A204.1 (cell line): ENCODE measurements around the gene ANO6.
"Not testable (repeated sequence)": the region's sequence is repeated elsewhere in the genome, so short reads cannot be mapped to it uniquely, and the experiment has no call there.

Source experiments
- FAIRE-seq: peaks from 2 replicates; lab custom pipeline; 2012; peaks lifted over from hg19 to GRCh38; lab: Jason Lieb, UNC

Gene ANO6

DNA sequence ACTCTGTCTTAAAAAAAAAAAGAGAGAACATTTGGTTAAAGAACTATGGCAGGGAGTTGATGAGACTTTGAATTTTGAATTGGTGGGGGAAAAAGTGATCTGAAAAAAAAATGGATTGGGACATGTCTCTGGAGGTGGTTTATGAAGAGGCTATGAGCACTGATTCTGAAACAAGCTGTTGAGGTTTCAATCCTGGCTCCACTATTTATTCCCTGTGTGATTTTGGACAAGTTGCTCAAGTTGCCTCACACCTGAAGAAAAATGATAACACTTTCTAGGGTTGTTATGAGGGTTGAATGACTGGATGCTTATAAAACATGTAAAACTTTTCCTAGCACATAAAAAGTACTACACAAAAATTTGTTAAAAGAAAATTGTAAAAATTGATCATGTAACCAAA lies 1.8 kb upstream of the ANO6 start:
- no peak for FAIRE-seq

DNA sequence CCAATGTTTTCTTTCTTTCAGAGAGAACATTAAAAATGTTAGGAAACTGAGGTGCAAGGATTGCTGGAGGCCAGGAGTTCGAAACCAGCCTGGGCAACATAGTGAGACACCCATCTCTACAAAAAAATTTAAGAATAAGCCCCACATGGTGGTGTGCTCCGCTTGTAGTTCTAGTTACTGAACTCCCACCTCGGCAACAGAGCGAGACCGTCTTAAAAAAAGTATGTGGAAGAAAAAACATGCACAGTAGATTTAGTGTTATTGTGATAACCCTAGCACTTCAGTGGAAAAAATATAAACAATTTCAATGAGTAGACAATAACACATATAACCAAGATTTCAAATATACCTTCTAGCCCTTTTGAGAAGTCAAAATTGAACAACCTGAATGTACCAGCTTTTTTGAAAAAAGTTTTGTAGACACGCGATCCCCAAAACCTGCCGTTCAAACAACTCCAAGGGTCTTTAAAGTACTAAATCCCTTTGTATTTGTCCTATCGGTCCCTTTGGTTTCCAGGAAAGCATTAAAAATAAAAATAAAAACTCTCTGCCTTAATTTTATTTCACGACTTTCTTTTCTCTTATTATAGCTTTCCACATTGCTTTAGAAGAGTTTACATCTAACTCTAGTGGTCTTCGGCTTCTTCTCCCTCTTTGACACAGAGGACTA lies 1.0 kb upstream of the ANO6 start:
- no peak for FAIRE-seq

DNA sequence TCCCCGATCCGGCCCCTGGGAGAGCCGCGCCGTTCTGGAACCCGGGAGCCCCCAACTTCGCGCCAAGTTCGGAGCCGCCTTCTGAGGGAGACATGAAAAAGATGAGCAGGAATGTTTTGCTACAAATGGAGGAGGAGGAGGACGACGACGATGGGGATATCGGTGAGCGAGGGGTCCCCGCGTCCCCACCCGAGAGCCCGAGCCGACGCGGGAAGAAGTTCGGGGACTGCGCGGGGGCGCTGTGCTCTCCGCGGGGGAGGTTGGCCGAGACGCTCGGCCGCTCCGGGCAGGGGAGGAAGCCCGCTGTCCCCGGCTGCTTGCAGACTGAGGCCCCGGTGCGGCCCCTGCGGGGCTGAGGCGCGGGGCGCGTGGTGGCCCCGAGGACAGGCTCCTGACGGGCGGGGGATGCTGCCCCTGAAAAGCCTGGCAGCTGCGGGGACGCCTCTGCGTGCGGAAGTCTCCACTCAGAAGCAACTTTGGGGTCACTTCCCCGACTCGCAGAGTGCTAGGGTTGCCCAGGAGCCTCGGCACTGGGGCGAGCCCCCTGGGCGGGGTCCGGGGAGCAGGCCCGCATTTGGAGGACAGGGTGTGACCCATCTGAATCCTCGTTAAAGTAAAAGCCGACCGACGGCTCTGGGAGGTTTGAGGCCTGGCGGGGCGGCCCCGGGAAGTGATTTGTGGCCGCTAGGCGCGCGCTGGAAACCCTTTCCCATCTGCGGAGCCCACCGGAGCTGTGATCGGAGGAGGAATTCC lies 511 bp downstream of the ANO6 start:
- FAIRE-seq, result no peak

DNA sequence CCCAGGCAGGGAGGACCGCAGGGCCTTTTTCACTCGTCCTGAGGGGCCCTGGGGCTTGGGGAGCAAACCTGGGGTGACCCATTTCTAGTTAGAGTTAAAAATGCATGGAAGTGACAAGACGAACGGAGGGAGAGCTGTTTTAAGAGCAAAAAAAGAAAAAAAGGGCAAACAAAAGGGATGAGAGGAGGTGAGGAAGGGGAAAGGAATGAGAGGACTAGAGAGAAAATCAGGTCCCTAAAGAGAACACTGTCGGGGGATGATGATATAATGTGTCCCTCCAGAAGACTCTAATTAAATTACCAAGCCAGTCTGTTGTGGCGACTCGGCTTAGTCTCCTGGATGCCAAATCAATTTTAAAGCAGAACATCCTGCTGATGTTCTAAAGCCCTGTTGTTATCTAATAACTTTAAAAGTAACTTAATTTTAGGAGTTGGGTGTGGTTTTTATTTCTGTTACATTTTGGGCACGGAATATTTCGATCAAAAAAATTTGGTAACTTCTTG lies 1.1 kb downstream of the ANO6 start:
- FAIRE-seq, result no peak

DNA sequence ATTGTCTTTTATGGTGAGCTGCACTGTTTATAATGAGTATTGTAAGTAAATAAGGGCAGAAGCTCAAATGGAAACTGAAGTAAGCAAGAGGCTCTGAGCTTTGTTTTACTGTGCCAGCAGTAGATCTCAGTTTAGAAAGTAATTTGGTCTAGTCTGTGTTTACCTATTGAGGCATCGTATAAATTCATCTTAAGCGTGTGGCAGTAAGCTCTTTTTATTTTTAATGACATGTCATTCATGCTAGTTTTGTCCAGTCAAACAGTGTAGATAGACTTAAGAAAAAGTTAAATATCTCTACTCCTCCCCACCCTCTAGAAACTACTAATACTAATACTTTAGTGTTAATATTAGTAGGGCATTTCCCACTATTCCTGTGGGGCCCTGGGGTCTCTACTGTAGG lies 2.0 kb downstream of the ANO6 start:
- FAIRE-seq, result no peak

DNA sequence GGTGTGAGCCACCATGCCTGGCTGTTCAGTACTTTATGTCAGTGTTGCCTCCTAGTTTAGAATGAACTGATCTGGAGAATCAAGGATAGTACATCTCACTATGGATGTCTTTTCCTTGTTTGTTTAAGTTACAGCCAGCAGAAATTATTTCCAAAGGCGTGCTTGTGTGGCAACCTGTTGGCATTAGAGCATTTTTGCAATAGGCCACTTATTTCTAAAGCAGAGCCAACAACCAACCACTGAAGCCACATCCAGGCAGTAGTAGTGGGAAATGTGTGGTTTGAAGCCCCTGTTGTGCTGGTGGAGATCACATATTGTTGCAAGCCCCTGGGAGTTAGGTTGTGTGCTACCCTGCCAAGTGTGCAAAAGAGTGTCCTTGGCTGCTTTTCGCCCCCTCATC lies 3.7 kb downstream of the ANO6 start:
- FAIRE-seq, result no peak

DNA sequence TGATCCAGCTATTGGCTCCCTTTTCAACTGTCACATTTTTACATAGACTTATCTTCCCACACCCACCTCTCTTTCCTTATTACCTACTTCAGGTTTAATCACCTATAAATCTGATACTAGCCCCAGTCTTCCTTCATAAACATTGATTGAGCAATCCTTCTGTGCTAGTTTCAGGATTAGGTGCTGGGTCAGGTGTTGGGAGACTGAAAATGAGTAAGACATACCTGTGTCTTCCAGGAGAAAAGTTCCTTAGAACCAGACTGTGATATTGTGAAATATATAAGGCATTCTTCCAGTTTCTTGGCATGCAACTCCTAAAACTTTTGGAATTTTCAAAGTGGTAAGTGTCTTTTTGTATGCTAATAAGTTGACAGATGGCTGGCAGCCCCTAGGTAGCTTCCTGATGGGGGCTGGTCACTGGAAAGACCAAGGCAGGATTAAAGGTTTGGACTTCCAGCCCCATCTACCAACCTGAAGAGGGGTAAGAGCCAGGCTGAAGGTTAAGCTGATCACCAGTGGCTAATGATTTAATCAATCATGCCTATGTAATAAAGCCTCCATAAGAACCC lies 4.6 kb downstream of the ANO6 start:
- no peak for FAIRE-seq

DNA sequence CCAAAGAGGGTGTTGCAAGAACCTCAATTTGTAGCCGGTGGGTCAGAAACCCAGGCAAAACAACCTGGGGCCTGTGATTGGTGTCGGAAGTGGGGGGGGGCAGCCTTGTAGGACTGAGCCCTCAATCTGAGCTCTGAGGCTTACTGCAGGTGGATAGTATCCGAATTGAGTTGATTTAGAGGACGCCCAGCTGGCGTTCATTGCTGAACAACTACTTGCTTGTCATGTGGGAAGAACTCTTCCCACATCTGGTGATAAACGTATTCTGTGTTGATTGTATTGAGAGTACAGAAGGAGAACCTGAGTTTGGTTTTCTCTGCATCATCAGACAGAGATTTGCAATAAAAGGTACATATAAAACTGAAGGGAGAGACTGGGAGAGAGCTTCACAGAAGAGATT lies 5.1 kb downstream of the ANO6 start:
- FAIRE-seq, result no peak

DNA sequence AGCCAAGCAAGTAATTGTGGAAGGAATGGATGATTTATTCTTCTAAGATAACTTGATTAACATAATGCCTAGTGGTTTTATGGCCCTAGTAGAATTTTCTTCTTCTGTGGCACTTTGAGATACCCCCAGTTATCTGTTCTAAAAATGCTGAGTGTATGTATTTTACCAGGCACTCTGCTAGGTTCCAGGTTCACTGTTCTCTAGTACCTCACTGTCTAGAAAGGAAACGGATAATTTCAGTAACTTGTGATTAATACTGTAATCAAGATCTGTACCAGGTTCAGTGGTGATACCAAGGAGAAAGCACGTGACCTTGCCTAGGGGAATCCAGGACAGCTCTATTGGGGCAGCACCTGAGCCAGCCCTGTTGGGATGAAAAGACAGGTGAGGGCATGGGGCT lies 8.0 kb downstream of the ANO6 start:
- FAIRE-seq, result no peak

DNA sequence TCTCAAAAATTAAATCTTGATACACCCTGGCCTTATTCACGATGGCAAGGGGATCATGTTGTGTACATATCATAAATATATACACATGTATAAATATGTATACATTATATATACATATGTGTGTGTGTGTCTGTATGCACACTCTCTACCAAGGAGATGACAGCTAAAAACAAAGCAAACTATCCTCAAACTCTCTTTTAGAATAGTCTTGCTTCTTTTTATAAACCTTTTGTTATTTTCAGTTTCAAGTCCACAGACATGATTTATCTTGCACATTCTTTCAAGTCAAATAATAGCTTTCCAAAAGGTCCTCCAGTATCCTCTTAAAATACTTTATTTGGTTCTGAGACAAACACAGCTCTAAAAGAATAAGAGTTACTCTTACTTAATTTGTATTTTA lies 8.4 kb downstream of the ANO6 start:
- FAIRE-seq, result no peak

DNA sequence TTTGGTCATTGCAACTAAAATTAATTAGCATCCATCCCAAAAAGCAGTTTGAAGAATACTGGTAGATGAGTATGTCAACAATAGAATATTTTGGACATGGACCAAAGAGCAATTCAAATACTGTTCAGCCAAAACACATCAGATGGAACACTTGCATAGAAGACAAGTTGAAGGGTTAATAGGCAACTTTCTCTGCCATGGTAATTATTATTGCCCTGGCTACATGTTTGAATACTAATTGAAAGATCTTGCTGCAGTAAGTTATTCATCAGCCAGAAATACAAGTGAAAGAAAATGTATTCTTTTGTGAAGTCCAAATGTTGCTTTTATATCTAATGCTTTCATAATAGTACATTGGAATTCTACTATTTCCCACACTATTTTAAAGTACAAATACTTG lies 10.1 kb downstream of the ANO6 start:
- no peak for FAIRE-seq

DNA sequence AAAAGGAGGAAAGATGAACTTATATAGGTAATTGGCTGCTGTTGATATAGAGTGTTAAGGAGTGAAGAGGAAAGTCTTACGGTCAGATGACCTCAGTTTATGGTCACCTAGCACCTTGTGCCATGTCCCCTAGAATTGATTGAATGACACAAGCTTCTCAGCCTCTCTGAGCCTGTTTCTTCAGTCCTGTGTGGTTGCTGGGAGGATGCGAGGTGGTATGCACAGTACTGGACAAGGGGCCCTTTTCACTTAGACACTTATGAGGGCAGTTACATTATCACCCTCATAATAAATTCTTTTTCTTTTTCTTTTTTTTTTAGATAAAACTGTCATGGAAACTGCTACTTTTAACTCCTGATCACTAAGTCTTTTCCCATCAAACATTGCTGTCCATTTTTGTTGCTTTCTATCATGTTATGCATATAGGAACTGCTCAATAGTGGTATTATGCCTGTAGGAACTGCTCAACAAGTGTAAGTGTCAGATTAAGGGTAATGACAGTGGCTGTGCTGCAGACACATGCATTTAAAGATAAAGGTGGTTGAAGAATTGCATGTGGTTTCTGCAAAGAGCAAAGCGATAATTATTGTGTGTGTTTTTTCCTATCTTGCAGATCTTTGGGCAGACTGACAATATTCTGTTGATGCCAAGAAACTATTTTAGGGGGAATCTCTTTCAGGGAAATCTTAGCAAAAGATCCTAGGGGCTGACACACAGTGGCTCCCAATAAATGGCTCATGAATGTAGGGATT lies 11.6 kb downstream of the ANO6 start:
- no peak for FAIRE-seq

DNA sequence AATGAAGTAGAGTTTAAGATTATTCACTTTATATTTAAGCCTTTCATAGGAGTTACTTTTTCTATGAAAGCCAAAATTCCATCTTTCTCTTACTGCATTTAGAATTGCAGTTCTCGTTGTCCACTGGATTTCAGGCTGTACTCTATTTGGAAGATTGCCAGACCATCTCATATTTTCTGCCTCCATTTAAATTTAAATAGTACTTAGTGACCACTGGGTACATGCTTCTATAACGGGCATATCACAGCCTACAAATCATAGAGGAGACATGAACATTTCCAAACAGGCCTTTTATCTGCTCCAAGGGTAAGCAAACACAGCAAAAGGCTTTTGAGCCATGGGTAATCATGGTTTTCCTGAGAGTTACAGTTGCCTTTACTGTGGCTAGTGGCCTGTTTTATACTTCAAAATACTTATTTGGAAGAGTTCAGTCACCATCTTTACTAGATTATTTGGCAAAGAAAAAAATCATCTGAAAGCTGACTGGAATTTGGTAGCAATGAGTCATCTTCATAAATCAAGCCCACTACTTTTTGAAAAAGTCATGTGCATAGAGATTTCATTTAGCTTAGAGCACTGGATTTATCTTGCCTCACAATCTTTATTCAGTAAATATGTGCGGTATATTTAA lies 15.7 kb downstream of the ANO6 start:
- no peak for FAIRE-seq

DNA sequence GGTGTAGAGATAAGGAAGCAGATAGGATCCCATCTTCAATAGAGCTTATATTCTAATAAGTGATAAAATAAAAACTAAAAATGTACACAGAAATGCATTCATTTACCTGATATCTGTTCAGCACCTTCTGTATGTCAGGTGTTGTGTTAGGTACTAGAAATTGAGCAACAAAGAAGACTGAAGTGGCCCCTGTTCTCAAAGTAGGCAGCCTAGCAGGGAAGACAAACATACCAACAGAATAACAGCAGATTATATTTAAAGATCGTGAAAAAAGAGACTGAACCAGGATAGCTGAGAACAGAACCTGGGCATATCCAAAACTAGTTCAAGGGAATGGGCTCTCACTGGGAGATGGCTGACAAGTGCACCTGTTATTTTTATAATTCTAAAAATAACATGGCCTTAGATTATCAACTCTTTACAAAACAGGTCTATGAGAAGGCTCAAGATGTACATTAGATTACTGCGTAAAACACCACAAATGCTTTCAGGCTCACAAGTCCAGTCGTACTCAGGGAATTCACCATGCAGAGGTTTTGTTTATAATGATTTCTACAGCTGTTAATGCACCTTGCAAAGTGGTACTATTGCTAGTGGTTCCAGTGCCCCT lies 16.4 kb downstream of the ANO6 start:
- FAIRE-seq, result no peak

DNA sequence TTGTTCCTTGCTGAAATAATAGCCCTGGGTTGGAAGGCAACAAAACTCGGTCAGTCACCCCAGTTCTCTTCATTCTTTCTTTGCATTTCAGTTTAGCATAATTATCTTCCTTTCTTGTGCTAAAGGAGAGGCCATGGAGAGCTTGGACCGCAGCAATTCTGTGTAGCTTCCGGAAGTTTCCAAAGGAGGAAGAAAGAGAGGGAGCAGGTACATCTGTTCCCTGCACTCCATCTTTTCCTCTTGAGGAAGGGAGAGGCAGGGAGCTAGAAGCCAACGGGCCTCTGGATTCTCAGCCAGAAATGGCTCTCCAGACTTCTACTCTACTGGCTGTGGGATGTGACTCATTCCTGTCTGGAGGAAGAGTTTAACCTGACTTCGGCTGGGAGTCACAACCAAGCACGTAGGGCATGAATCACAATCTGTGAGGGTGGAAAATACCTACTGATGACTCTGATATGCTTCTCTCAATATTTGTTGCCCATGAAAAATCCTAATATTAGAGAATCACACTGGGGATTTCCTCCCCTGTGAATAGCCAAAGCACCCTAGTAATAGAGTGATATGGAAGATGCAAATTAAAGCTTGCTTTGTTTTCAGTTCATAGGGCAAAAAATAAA lies 17.0 kb downstream of the ANO6 start:
- no peak for FAIRE-seq

DNA sequence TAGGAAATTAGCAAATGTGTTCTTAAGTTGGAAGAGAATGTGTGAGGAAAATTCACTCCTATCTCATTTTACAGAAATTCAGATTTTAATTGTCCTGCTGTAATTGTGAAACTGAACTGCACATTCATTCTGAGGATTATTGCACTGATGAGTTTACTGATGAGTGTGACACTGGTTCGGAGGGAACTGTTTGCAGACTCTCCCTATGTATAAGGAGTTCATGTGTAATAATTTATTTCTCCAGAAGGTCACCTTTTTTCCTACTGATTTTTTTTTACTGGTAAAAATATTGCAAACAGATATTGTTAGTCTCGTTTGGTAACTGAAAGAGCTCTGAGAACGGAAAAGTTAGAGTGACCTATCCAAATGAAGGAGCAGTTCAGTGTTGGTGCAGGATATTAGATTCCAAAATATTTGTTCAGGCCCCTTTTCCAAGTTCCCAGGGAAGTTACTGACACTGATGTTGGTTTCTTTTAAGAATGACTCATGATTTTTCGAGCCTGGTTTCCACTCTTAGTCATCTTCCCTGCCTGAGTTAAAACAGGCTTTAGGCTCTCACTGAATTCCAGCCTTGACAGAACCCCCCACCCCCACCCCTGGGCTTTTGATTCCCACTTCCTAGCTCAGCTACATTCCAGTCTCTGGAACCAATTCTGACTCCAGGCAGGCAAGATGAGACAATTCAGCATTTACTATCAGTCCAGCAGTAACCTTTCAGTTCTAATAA lies 18.4 kb downstream of the ANO6 start:
- peak; percentile 85 for FAIRE-seq

DNA sequence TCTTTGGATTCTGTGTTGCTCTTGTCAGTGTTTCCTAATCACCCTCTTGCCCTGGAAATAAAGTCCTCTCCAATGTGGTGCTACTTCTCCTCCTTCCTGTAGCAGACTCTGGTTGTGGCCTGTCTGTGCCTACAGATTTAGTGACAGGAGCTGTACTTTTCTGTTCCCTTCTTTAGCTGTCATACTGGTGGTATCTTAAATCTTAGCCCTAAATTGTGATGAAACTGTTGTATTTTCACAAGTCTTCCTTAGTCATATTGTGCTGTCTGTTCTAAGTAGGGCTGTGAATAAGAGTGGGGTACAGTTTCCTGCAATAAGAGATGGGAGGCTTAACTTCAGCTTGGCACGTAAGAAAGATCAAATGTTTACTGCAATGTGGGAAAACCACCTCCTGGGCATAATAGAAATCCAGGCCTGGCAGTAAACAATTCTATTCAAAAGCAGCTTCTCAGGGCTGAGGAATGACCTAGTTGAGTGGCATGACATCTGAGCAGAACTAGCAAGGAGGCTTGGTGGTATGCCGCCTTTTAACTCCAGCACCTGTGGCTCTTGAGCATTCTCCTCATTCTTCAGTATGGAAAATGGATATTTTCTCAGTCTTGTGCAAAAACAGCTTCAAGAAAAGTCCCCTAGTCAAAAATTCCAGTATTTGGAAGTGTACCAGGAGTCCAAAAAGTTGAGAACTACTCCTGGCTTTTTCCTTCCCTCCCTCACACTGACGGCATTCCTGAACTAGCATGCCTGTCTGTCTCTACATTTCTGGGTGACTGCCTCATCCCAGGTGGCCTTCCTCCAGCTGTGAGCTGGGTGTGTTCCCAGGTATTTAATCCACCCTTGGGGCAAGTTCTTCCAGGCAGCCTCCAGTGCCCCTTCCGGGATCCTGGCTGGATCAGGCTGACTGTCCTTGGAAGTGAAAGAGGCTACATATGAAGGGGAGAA lies 19.5 kb downstream of the ANO6 start:
- no peak for FAIRE-seq

DNA sequence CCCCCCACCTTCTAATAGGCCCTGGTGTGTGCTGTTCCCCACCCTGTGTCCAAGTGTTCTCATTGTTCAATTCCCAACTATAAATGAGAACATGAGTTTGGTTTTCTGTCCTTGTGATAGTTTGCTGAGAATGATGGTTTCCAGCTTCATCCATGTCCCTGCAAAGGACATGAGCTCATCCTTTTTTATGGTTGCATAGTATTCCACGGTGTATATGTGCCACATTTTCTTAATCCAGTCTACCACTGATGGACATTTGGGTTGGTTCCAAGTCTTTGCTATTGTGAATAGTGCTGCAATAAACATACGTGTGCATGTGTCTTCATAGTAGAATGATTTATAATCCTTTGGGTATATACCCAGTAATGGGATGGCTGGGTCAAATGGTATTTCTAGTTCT lies 20.5 kb downstream of the ANO6 start:
- not testable (repeated sequence) for FAIRE-seq

DNA sequence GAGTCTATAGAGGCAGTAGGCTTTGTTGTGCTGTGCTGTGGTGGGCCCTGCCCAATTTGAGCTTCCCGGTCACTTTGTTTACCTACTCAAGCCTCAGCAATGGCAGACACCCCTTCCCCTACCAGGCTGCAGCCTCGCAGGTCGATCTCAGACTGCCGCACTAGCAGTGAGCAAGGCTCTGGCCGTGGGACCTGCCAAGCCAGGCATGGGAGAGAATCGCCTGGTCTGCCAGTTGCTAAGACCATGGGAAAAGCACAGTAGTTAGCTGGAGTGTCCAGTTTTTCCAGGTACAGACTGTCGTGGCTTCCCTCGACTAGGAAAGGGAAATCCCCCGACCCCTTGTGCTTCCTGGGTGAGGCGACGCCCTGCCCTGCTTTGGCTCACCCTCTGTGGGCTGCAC lies 26.3 kb downstream of the ANO6 start:
- no peak for FAIRE-seq

DNA sequence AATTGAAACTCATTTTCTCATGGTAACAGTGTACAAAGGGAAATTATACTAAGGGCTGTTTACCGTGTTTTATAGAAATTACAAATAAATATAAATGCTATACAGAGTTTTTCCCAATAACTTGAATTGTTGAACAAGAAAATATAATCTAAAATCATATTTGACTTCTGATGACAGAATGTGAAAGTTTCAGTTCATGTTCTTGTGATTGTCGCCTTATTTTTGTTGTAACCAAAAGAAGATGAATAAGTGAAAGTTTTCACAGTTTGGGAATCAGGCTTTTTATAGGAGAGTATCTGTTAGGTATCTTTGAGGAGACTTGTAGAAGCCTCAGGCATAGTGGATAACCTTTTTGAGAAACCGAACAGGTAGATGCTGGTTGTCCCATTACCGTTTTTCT lies 28.1 kb downstream of the ANO6 start:
- no peak for FAIRE-seq
